T47D (cell line): ENCODE data around the gene GKN1.
"Not testable (repeated sequence)": the region's sequence is repeated elsewhere in the genome, so short reads cannot be mapped to it uniquely, and the experiment has no call there.

Experiments used
- DNase-seq, 2 experiments: peaks; one replicate each; pipeline versions ENCODE4 v3.0.0 to v3.0.0-alpha.2; 2011 to 2012; ENCODE audit warnings: low read depth in 1 of 2, low spot score in 1 of 2
- JUND ChIP-seq: IDR thresholded peaks from 2 replicates; pipeline ENCODE4 v1.6.1; 2012; ENCODE audit warnings: low read depth
- in situ Hi-C: cut with HindIII; loops from 2 replicates; pipeline ENCODE4 v1.10.0; 2016; ENCODE audit warnings: low sequenced_read_pairs, low pct_unique_long_range_greater_than_20kb

Gene GKN1

DNA sequence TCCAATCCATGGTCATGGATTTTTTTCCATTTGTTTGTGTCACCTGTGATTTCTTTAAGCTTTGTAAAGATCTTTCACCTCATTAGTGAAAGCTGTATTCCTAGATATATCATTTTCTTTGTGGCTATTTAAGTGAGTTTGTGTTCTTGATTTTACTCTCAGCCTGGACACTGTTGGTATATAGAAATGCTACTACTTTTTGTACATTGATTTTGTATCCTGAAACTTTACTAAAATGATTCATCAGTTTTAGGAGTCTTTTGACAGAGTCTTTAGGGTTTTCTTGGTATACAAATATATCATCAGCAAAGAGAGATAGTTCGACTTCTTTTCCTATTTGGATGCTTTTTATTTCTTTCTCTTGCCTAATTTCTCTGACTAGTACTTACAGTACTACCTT, 34.1 kb upstream of the GKN1 start:
- TF ChIP-seq JUND: no peak
- no peak for DNase-seq
- in situ Hi-C loops: no loop called here

DNA sequence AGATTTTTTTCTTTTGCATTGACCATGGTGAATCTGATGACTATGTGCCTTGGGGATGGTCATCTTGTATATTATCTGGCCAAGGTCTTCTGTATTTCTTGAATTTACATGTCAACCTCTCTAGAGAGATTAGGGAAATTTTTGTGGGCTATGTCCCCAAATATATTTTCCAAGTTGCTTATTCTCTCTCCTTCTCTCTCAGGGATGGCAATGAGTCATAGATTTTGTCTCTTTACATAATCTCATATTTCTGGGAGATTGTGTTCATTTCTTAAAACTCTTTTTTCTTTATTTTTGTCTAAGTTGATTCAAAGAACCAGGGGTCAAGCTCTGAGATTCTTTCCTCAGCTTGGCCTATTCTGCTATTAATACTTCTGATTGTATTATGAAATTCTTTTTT, 31.6 kb upstream of the GKN1 start:
- DNase-seq: no peak
- in situ Hi-C loops: no loop called here
- no peak for TF ChIP-seq JUND

DNA sequence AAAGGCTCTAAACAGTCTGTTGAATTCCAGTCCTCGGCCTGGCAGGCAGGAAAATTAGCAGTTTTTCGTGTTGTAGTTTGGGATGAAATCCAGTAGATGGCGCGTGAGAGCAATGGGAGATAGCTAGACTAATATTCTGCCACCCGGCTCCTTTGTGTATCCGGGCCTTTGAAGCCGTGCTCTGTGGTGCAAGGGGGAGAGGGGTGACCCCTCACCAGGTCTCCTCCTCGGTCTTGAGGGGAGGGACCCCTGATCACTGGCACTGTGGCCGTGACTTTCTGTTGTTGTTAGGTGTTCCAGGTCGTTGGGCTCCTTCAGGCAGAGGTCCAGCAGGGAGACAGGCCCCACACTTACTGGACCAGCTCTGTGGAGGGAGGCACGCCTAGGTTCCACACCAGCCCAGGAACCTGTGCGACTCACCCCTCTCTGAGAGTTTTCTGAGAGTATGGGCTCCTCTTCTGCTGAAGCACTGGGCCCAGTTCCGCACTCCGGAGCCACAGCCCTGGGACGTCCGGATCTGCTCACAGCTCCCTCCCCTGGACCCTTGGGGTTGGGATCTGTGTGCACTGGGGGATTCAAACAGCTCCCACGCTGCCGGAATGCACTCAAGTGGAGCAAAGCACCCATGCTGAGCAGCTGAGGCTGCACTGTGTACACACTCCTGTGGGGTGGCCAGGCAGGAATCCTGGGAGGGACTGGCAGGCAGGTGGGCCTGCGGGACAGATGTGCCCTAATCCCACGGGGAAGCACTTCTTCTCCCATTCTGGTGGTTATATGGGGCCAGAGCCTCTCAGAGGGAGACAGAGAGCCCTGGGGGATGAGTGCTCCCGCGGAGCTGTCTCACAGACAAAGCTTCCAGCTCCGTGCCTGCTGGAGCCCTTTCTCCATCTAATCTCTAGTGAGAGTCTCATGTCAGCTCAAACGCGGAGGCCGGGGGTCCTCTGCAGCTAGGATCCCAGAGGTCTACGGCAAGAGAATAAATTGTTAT, 30.6 kb upstream of the GKN1 start:
- in situ Hi-C loops: no loop called here

DNA sequence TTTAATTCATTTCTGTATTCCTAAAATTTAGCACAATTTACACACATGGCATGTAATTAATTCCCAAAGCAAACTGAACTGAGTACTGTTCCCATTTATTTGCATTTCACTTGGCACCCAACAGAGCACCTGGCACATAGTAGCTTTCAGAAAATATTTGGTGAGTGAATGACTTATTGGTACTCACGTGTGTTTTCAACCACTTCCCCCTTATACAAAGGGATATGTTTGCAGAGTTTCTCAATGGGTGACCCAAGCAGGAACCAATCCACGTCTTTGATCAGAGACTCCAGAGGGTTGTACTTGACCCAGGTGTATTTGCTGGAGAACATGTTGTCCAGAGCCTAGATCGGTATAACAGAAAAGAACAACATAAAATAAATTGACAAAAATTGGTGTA, 28.3 kb upstream of the GKN1 start:
- in situ Hi-C loops: no loop called here
- peak in 1 of 2 experiments; percentile 70 for DNase-seq
- TF ChIP-seq JUND: no peak

More for the DNA sequence above, 30.6 kb upstream of the GKN1 start:
- TF ChIP-seq JUND: no peak
- DNase-seq: peak; percentile 26 to 60

DNA sequence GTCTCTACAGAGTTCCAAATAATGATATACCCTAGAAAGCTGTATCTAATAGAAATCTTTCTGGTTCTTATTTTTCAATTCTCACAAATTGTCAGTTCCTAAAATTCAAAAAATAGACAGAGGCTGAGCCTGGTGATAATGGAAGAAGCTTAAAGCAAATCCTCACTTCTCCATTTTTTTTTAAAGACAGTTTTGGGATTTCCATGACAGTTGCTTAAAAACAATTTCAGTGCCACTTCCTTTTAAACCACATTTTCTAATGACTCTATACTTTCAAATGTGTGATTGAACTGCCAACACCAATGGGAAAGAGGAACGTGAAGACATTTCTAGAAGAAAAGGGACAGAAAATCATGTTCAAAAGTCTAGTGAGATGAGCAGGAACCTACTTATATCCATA, 25.7 kb upstream of the GKN1 start:
- no peak for DNase-seq
- in situ Hi-C loops: no loop called here
- TF ChIP-seq JUND: no peak

DNA sequence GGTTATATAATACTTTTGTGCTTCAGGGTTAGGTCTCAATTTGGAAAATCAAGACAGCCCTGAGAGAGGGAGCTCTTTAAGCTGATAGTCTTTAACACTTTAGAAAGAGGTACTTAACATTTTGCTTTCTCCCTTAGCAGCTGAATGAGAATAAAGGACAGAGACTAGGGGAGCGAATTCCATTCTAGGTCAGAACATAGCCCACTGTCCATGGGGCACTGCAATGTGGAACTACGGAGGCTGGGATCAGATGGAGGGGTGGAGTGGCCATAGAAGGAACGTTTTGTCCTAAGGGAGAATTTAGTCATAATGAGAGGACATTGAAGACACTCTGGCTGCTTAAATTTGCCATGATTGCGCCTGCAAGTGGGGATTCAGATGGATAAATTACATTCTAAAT, 22.5 kb upstream of the GKN1 start:
- TF ChIP-seq JUND: no peak
- in situ Hi-C loops: no loop called here
- DNase-seq: no peak

DNA sequence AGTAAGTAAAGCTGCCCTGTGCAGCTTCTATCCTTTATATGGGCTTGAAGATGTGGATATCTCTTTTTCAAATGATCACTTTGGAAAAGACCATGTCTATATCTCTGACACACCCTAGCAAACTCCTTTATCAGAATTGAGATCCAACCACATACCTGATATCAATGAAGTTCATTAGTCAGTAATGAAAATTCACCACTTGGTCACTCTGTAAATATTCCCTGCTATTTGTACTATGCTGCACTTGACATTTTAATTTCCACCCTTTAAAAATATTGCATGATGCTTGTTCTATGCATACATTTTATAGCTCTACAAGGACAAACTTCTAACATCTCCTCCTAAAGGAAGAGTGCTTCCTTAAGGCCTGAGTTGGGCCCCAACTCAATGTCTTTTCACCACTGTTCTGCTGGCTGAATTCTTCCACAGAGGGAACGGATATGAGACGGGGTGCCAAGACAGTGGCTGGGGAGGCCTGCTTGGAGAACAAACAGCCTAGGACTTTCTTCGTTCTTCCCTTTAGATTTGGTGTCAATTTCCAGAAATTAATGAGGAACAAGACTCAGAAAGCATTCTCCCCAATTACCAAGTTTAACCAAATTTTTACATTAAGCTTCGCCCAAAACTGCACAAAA, 21.4 kb upstream of the GKN1 start, which contains the start of gene GKN2:
GKN2 (minus strand) TSS at position 7 of the 635 bp plus-strand sequence. CDS start 32 bp downstream, outside the sequence.
- no peak for TF ChIP-seq JUND
- in situ Hi-C loops: no loop called here
- DNase-seq: no peak

DNA sequence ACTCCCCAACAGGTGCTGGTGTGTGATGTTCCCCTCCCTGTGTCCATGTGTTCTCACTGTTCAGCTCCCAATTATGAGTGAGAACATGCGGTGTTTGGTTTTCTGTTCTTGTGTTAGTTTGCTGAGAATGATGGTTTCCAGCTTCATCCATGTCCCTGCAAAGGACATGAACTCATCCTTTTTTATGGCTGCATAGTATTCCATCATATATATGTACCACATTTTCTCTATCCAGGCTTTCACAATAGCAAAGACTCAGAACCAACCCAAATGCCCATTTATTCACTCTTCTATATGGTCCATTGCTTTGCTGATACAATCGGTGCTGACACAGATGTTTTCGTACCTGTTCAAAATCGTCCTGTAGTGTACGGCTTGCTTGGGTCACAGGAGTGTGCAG, 19.0 kb upstream of the GKN1 start:
- DNase-seq, in situ Hi-C loops: not testable (repeated sequence)

DNA sequence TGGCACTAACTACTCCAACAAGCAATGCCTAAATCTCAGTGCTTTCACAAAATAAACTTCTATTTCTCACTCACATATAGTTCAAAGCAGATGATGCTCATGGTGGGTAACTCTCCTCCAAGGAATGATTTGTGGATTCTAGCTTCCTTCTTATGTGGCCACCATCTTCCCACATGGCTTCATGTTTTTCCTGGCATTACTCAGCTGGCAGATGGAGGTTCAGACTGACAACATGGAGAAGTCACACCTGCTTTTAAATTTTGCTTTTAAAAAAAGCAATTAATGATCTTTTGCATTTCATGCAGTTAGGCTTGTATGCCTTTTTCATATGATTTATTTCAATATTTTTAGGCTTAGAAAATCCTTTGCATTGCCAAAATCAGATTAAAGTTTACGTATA, 15.4 kb upstream of the GKN1 start:
- in situ Hi-C loops: no loop called here
- no peak for TF ChIP-seq JUND
- no peak for DNase-seq

DNA sequence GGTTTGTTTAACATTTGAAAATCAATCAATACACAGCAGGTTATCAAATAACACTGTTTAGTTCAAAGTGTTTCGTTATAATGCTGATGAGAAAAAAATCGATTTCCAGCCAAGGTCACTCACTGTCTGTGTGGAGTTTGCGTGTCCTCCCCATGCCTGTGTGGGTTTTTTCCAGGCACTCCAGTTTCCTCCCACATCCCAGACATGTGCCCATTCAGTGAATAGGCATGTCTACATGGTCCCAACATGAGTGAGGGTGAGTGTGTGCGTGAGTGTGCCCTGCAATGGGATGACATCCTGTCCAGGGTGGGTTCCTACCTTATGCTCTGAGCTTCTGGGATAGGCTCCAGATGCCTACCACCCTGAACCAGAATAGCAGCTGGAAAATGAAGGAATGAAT, 13.1 kb upstream of the GKN1 start:
- no peak for TF ChIP-seq JUND
- DNase-seq: no peak
- in situ Hi-C loops: no loop called here

DNA sequence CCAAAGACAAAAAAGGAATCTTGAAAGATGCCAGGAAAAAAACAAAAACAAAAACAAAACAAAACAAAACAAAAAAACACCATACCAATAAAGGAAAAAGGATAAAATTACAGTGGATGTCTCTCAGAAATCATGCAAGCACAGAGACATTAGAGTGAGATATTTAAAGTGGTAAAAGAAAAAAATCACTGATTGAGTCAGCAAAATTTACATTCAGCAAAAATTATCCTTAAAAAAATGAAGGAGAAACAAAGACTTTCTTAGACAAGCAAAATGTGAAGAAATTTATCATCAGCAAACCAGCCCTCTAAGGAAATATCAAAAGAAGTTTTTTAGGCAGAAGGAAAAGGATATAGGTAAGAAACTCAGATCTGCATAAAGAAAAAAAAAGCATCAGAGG, 10.2 kb upstream of the GKN1 start:
- TF ChIP-seq JUND: no peak
- no peak for DNase-seq
- in situ Hi-C loops: no loop called here

DNA sequence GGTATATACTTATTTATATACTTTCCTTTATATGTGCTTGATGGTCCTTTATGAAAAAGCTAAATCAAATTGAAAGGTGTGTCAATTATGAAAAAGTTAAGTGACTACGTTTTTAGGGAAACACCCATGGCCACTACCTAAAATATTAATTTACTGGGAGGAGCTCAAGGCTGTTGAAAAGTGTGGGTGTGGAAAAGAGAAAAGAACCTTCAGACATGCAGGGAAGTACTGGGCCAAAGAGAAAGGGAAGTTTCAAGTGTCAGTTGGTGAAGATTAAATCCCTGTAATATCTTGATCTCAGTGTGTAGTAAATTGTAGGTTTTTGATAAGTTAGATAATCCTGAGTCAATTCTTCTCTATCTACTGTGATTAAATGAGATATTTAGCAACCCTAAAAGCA, 6.2 kb upstream of the GKN1 start:
- DNase-seq: no peak
- in situ Hi-C loops: no loop called here
- no peak for TF ChIP-seq JUND
